ENCODE data around the gene ZNF283. TPM values are rescaled to one million over a fixed set of nuclear protein-coding genes. Genes with fewer than 3 reads are reported as not detected.

The ZNF283 gene
- total and polyA plus RNA-seq, 2 donors (not counting 1 experiment from before 2014, with no cell fraction given) = 2.1 to 20.8 TPM

DNA sequence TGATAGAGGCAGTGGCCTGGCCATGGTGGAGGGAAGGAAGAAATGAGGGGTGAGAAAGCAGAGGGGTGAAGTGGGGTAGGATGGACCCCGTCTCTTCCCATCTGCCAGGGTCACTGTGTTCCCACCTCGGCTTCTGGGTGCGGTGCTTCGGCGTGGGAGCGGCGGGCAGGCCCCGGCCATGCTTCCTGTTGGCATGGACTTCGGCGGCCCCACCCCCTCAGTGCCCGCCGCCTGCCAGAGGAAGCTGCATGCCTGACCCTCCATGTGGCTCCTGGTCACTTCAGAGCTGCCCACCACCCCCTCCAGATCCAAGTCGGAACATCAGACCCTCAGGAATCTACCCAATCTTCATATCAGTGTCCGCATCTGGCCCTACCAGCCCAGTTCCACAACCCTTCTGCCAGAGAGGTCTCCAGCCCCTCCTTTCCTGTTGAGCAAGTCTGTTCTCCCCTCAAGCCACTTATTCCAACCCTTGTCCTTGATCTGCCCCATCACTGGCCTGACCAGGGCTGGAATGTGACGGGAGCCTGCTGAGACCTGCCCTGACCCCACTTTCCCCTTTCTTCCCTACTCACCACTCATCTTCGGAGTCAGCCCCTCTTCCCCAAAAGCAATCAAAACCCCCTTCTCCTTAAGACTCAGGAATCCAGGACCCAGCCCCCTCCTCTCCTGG is 47.8 kb upstream of the ZNF283 start:
- H3K4me1 ChIP-seq (ENCODE audit: control insufficient read depth in 2 of 2, insufficient read depth in 2 of 2, low read length in 2 of 2) = peaks cover 64 to 94% of the 10 kb centered on the region in 2 donors
- H3K27me3 Mint-ChIP-seq = no peaks in the 10 kb centered on the region
- ChIA-PET POLR2A (interaction anchor here (1.2 to 9.3 kb wide), 3 partner anchors 13 to 26 kb away, joined by 7 to 89 read pairs (median 75); partner anchors contain the start of gene SMG9), CTCF (interaction anchor here (0.8 to 11.3 kb wide), 7 partner anchors 11 to 259 kb away, joined by 3 to 237 read pairs (median 7); partner anchors contain the start of gene SMG9)
- peak overlapping the region; percentile 93 for H3K27ac Mint-ChIP-seq
- peak overlapping the region; percentile 9 to 74 (median 66) for H3K4me3 ChIP-seq (ENCODE audit: control extremely low read depth in 1 of 5, extremely low read depth in 1 of 5, insufficient read depth in 1 of 5, low read depth in 2 of 5, low read length in 4 of 5)
- H3K4me3 Mint-ChIP-seq = peak overlapping the region; percentile 81
- no peak for ATAC-seq (ENCODE audit: low read depth)
- no peak for DNase-seq
- intact Hi-C loops (cut with micrococcal nuclease) = no loop called here
- H3K36me3 ChIP-seq (replicated peaks in 1 of 2; ENCODE audit: control extremely low read depth in 1 of 2, control insufficient read depth in 1 of 2, extremely low read depth in 1 of 2, insufficient read depth in 2 of 2, low read length in 1 of 2) = peaks cover 0 to 13% of the 10 kb centered on the region in 2 experiments
- peaks cover 90% of the 10 kb centered on the region for H3K4me1 Mint-ChIP-seq
- H3K9me3 Mint-ChIP-seq (ENCODE audit: insufficient read depth) = no peaks in the 10 kb centered on the region
- peaks cover 71% of the 10 kb centered on the region for H3K79me2 ChIP-seq (ENCODE audit: control insufficient read depth, insufficient read depth, low read length)
- WGBS (ENCODE audit: insufficient coverage) = 18% methylated on average over 16 of the region's 16 CpGs
- no peaks in the 10 kb centered on the region for H3K9me3 ChIP-seq (ENCODE audit: control extremely low read depth in 1 of 3, control insufficient read depth in 2 of 3, insufficient read depth in 1 of 3, low read length in 2 of 3)
- H3K27me3 ChIP-seq (replicated peaks in 1 of 4; ENCODE audit: control extremely low read depth in 1 of 4, control insufficient read depth in 3 of 4, insufficient read depth in 4 of 4, low read length in 3 of 4) = no peaks in the 10 kb centered on the region
- peak overlapping the region; percentile 73 to 85 for H3K27ac ChIP-seq (ENCODE audit: low read length in 2 of 2)
- TF ChIP-seq EZH2 (IDR thresholded peaks at IDR 0.05; ENCODE audit: borderline replicate concordance, insufficient read depth, low read depth, low read length, poor library complexity, severe bottlenecking) = no peak
- TF ChIP-seq, protein P1, sequence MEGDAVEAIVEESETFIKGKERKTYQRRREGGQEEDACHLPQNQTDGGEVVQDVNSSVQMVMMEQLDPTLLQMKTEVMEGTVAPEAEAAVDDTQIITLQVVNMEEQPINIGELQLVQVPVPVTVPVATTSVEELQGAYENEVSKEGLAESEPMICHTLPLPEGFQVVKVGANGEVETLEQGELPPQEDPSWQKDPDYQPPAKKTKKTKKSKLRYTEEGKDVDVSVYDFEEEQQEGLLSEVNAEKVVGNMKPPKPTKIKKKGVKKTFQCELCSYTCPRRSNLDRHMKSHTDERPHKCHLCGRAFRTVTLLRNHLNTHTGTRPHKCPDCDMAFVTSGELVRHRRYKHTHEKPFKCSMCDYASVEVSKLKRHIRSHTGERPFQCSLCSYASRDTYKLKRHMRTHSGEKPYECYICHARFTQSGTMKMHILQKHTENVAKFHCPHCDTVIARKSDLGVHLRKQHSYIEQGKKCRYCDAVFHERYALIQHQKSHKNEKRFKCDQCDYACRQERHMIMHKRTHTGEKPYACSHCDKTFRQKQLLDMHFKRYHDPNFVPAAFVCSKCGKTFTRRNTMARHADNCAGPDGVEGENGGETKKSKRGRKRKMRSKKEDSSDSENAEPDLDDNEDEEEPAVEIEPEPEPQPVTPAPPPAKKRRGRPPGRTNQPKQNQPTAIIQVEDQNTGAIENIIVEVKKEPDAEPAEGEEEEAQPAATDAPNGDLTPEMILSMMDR (IDR thresholded peaks at IDR 0.05) = no peak
- peak overlapping the region; percentile 29 for H2AFZ ChIP-seq (ENCODE audit: insufficient read depth, low read depth, low read length, poor library complexity, severe bottlenecking)
- H3K4me2 ChIP-seq (replicated peaks; ENCODE audit: low read depth, low read length, poor library complexity, severe bottlenecking) = peak overlapping the region; percentile 85
- H3K9ac ChIP-seq (ENCODE audit: low read length) = peak overlapping the region; percentile 78
- H4K20me1 ChIP-seq (ENCODE audit: control insufficient read depth, insufficient read depth, low read length, poor library complexity, severe bottlenecking) = peaks cover 31% of the 10 kb centered on the region

DNA sequence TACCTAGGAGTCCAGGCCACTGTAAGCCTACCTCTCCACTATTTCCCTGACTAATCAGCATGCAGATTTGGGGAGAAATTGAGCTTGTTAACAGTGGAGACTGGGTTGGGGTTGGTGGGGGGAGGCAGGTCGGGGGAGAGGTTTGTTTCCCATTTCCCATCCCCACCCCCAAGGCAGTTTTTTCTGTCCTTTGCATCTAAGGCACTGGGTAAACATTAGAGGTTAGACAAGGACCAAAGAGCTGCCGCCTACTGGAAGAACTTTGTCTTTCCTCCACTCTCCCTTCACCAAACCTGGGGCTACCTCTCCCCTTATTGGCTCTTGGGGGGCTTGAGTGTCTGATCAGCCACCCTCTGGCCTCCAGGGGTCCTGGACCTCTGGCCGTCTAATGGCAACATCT is 47.3 kb upstream of the ZNF283 start:
- peak overlapping the region; percentile 93 for H3K27ac Mint-ChIP-seq

More for the DNA sequence above, 47.3 kb upstream of the ZNF283 start:
- Histone ChIP-seq H3K9ac (ENCODE audit: low read length) (peak overlapping the region; percentile 78), H4K20me1 (ENCODE audit: control insufficient read depth, insufficient read depth, low read length, poor library complexity, severe bottlenecking) (peaks cover 26% of the 10 kb centered on the region), H3K36me3 (replicated peaks in 1 of 2; ENCODE audit: control extremely low read depth in 1 of 2, control insufficient read depth in 1 of 2, extremely low read depth in 1 of 2, insufficient read depth in 2 of 2, low read length in 1 of 2) (peaks cover 0 to 12% of the 10 kb centered on the region in 2 experiments), H3K79me2 (ENCODE audit: control insufficient read depth, insufficient read depth, low read length) (peaks cover 66% of the 10 kb centered on the region), H3K4me1 (ENCODE audit: control insufficient read depth in 2 of 2, insufficient read depth in 2 of 2, low read length in 2 of 2) (peaks cover 69 to 97% of the 10 kb centered on the region in 2 donors), H3K27me3 (replicated peaks in 1 of 4; ENCODE audit: control extremely low read depth in 1 of 4, control insufficient read depth in 3 of 4, insufficient read depth in 4 of 4, low read length in 3 of 4) (no peaks in the 10 kb centered on the region), H3K27ac (ENCODE audit: low read length in 2 of 2) (peak overlapping the region; percentile 73 to 85), H3K9me3 (ENCODE audit: control extremely low read depth in 1 of 3, control insufficient read depth in 2 of 3, insufficient read depth in 1 of 3, low read length in 2 of 3) (no peaks in the 10 kb centered on the region), H3K4me2 (replicated peaks; ENCODE audit: low read depth, low read length, poor library complexity, severe bottlenecking) (peak overlapping the region; percentile 85), H2AFZ (ENCODE audit: insufficient read depth, low read depth, low read length, poor library complexity, severe bottlenecking) (peak overlapping the region; percentile 29), H3K4me3 (ENCODE audit: control extremely low read depth in 1 of 5, extremely low read depth in 1 of 5, insufficient read depth in 1 of 5, low read depth in 2 of 5, low read length in 4 of 5) (peak overlapping the region; percentile 18 to 74 (median 66))
- DNase-seq (peak; percentile 39), ATAC-seq (ENCODE audit: low read depth) (no peak)
- Mint-ChIP-seq H3K9me3 (ENCODE audit: insufficient read depth) (no peaks in the 10 kb centered on the region), H3K27me3 (no peaks in the 10 kb centered on the region), H3K4me3 (peak overlapping the region; percentile 81), H3K4me1 (peaks cover 94% of the 10 kb centered on the region)
- WGBS (ENCODE audit: insufficient coverage) = 0% methylated on average over 1 of the region's 3 CpGs
- ChIA-PET POLR2A (interaction anchor here (6.9 to 9.3 kb wide), 2 partner anchors 13 to 27 kb away, joined by 75 to 89 read pairs; partner anchors contain the start of gene SMG9), CTCF (interaction anchor here (1.4 to 11.3 kb wide), 6 partner anchors 10 to 224 kb away, joined by 3 to 237 read pairs (median 26); partner anchors contain the start of gene SMG9)
- TF ChIP-seq EZH2 (IDR thresholded peaks at IDR 0.05; ENCODE audit: borderline replicate concordance, insufficient read depth, low read depth, low read length, poor library complexity, severe bottlenecking) = no peak
- TF ChIP-seq, protein P1 (IDR thresholded peaks at IDR 0.05) = no peak
- intact Hi-C loops (cut with micrococcal nuclease) = loop anchor here (1.0 to 10.0 kb wide), 3 partner anchors 26 to 335 kb away; partner anchors contain the start of gene SMG9
